NCI-H1436 (cell line): ENCODE results near the gene ADH1B.
"Not testable (repeated sequence)": the region's sequence is repeated elsewhere in the genome, so short reads cannot be mapped to it uniquely, and the experiment has no call there.

Experiments used
- DNase-seq: peaks from one replicate; lab custom pipeline; 2025; lab: John Stamatoyannopoulos, UW

ADH1B gene

DNA sequence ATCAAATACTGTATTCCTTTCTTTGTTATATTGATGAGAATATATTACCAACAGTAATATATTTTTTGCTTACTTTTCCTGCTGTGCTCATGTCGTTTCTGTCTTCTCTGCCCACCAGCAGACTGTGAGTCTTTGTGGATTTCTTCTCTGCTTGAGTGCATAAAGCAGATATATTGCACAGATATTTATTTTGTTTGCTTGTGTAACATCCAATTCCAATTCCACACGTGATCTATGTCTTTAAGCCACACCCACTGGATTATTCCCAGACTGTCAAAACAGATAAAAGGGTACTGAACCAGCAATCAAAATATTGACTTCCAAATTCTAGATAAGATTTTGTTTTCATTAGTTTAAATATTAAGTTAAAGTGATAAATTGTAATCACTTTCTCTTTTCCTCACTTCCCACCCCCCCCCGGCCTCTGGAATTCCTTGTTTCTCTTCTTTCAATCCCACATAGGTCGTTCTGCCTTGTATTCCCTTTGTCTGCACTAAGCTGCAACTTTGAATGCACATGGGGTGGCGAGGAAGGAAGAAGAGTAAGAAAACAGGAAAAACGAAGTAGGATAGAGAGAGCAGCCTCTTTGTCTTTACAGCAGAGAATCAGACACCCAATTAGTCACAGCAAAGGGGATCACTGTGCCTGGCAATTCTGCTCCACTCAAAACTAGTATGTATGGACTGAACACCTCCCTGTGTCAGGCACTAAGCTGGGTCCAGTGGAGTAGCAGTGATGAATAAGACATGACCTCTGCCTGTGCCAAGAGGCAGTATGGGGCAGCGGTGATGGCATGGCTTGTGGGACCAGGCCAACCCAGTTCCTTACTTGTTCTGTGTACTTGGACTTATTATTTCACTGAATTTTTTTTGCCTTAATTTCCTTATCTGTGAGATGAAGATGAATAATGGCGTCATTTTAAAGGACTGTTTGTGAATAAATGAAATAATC, at the start of gene ADH1B:
TSS of gene ADH1B (minus strand) at position 161 of the 951 bp plus-strand sequence. CDS start at position 91, 70 bp downstream.
- no peak for DNase-seq

DNA sequence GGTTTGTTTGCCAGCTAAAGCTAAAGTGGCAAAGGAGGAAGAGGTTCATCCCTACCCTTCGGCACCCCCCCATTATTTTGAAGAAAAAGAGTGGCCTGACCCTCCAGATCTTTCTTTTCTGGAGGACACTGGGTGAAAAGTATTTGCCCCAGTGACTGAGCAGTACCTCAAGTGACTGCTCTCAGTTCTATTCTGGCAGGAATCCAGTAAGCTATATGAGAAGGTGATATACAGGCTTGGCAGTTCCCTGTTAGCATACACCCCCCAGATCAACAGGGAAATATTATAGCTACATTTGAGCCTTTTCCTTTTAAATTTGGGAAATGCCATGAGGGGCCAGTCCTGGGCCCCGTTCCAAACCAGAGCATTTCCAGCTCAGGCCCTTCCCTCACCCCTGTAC, 46.6 kb upstream of the ADH1B start:
- not testable (repeated sequence) for DNase-seq

DNA sequence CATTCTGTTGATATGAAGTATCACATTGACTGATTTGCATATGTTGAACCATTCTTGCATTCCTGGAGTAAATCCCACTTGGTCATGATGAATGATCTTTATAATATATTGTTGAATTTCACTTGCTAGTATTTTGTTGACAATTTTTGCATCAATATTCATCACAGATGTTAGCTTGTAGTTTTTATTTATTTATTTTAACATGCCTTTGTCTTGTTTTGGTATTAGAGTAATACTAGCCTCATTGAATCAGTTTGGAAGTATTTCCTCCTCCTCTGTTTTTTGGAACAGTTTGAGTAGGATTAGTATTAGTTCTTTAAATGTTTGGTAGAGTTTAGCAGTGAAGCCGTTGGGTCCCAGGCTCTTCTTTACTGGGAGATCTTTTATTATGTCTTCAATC, 45.3 kb upstream of the ADH1B start:
- no peak for DNase-seq

DNA sequence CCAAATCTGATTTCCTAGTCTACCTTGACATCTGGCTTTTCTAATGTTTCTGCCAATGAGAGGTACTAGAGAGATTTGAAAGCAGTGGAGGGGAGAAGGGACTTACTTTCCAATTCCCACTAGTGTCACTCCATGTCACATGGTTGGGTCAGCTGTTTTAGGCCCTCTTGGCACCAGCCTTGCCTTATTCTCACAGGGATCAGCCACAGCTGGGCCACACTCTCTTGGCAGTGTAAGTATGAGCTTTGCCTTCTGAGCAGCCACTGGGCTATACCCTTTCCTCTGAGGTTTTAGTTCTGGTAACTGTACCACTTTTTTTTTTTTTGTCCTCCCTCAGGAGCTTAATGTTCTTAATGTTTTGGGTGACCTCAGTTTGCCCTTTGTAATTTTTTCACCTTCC, 41.6 kb upstream of the ADH1B start:
- DNase-seq, result no peak

GRCh38 chr4:99361899-99362275, 40.7 kb upstream of the ADH1B start:
- DNase-seq, result no peak

GRCh38 chr4:99361268-99361898, 40.2 kb upstream of the ADH1B start:
- DNase-seq, result no peak

DNA sequence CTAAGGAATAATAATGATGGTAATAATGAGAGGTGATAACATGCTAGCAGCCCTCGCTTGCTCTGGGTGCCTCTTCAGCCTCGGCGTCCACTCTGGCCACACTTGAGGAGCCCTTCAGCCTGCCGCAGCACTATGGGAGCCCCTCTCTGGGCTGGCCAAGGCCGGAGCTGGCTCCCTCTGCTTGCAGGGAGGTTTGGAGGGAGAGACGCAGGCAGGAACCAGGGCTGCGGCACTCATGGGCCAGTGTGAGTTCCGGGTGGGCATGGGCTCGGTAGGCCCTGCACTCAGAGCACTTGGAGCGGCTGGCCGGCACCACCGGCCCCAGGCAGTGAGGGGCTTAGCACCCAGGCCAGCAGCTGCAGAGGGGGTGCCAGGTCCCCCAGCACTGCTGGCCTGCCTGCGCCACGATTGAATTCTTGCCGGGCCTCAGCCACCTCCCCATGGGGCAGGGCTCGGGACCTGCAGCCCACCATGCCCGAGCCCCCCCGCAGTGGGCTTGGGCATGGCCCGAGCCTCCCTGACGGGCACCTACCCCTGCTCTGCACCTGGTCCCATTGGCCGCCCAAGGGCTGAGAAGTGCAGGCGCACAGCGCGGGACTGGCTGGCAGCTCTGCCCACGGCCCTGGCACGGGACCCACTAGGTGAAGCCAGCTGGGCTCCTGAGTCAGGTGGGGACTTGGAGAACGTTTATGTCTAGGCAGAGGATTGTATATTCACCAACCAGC, 38.4 kb upstream of the ADH1B start:
- no peak for DNase-seq

- DNase-seq, result no peak
Measured at GRCh38 chr4:99357948-99358347, 36.7 kb upstream of the ADH1B start.

- DNase-seq, result no peak
Measured at GRCh38 chr4:99356992-99357391, 35.8 kb upstream of the ADH1B start.

GRCh38 chr4:99356149-99356548, 34.9 kb upstream of the ADH1B start:
- not testable (repeated sequence) for DNase-seq

DNA sequence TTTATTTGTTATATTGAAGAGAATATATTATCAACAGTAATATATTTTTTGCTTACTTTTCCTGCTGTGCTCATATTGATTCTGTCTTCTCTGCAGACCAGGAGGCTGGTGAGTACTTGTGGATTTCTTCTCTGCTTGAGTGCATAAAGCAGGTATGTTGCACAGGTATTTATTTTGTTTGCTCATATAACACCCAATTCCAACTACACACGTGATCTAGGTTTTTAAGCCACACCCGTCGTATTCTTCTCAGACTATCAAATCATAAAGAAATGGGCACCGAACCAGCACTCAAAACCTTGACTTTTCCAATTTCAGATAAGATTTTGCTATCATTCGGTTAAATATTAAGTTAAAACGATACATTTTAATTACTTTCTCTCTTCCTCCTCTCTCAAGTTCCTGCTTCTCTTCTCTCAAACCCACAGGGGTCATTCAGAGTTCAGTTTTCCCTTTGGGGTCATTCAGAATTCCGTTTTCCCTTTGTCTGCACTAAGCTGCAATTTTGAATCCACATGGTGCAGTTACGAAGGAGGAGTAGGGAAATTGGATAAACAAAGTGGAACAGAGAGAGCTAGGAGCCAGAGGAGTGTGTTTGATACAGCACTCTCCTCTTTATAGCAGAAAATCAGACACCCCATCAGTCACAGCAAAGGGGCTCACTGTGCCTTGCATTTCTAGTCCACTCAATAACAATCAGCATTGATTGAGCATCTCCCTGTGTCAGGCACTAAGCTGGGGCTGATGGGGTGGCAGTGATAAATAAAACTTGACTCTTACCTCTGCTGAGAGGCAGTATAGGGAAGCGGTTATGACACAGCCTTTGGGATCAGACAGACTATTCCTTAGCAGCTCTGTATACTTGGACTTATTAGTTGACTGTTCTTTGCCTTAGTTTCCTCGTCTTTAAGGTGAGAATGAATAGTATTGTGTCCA, 31.7 kb upstream of the ADH1B start, which contains the start of gene ADH1C:
TSS of gene ADH1C (minus strand) at position 145 of the 936 bp plus-strand sequence. CDS start at position 74, 71 bp downstream.
- DNase-seq, result no peak

DNA sequence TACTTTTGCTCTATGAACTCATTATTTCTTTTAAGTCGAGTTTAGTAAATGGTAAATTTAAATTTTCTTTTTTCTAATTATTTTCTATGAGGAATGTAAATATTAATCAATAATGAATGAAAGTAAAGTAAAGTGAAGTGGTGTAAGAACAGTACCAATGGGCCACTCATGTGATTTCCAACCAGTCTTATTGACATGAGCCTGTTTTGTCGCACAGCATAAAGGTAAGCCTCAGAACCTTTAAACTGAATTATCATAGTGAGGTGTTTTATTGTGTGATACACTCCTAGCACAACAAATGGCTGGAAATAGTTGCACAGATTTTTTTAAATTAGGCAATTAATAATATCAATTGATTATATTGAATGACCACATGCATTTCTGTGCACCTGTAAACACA, 30.3 kb upstream of the ADH1B start:
- DNase-seq, result no peak

DNA sequence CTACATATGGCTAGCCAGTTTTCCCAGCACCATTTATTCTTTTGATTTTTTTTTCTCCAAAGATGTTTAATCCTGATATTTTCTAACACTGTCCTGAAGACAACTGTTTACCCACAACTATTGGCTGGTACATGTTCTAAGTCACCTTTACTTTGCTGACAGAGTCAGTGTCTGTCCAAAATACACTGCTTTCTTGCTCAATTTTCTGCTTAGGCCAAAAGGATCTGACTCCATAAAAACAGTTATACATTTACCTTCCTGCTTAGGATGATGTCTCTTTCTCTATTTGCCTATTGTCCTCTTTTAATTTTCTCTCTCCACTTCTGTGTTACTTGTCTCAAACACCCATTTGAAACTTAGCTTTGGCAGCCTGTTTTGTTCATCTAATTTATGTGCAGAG, 28.1 kb upstream of the ADH1B start:
- DNase-seq, result no peak

- DNase-seq, result not testable (repeated sequence)
Measured at GRCh38 chr4:99342624-99343023, 21.4 kb upstream of the ADH1B start.

- no peak for DNase-seq
Measured at GRCh38 chr4:99341426-99341825, 20.2 kb upstream of the ADH1B start.

DNA sequence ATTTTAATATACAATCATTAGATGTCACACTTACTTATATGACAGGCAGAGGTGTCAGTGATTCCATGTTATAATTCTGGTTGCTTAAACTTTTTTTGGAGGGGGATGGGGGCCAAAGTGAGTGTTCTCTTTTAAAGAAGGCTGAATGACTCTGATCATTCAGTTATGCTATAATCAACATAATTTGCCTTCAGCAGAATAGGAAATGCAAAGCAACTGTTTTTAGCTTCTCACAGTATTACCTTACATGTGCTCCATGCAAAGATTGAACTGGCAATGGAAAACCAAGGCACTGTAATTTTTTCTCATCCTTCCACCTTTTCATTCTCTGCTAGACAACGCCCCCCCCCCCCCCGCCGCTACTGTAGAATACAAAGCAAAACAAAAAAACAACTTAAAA, 18.0 kb upstream of the ADH1B start:
- no peak for DNase-seq

GRCh38 chr4:99336553-99336952, 15.4 kb upstream of the ADH1B start:
- no peak for DNase-seq

DNA sequence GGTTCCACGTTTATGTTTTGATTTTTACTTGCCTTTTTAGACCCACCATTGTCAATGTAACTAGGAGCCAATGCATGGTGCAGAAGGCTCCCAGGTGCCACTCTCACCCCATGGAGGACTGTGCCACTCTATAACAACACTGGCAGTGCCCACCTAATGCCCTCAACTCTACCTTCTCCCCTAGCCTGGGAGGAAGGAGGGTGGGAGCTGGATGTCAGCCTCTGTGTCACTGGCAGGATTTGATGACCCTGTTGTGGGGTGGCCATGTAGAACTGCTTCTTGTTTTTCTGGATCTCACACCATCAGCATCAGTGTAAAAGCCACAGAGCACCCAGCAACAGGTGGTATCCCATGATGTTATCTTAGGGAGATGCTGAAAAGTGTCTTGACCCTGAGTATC, 13.7 kb upstream of the ADH1B start:
- DNase-seq, result no peak

- no peak for DNase-seq
Measured at GRCh38 chr4:99330648-99331047, 9.4 kb upstream of the ADH1B start.

- no peak for DNase-seq
Measured at GRCh38 chr4:99329876-99330275, 8.7 kb upstream of the ADH1B start.

- no peak for DNase-seq
Measured at GRCh38 chr4:99324979-99325378, 3.8 kb upstream of the ADH1B start.
